Measurements from ENCODE around the gene HELQ.

Gene HELQ

DNA sequence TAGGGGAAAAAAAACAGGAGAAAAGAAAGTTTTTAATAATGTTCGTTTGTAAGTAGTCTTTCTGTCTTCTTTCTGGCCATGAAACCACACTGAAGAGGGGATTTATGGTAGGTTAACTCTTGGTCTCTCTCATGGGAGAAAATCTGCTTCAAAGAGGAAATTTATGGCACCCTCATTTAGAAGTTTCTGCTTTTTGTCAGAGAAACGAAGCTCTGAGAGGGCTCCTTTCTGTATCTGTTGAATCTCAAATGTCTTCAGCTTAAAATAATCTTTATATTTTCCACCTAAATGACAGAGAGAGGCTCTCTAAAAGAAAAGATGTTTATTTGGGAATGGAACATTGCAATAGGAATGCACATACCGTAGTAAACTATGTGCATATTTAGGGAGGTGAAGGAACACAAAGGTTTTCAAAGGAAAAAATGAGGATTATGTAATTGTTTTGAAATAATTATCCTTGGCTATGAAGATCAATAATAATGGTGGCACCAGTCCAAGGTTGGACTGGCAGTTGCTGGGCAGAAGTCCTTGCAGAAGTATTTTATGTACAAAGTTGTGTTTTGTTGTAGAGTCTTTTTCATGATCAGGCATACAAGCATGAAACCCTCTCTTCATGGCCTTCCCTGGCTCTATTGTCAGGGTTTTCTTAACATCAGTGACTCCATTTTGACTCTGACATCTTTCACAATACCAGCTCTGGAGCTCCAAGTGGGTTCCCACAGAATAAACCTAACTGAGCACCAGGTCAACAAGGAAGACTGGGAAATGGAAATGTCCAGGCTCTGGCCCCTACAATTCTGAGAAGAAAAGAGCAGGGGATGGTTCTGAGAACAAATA, 67.9 kb downstream of the HELQ start:
- Histone ChIP-seq H3K9ac (ENCODE audit: insufficient read length, low read depth) (no peak overlapping the region), H3K4me3 (ENCODE audit: insufficient read length, low read depth) (no peak overlapping the region), H3K27me3 (ENCODE audit: insufficient read depth, insufficient read length) (peaks cover 40% of the 10 kb centered on the region), H3K36me3 (ENCODE audit: insufficient read depth, insufficient read length, low read length) (no peaks in the 10 kb centered on the region), H3K9me3 (ENCODE audit: insufficient read depth, low read length) (0 out of 2 replicates have a peak, but pooled peaks cover 6% of the 10 kb centered on the region), H3K4me1 (ENCODE audit: insufficient read depth, insufficient read length) (peaks cover 10% of the 10 kb centered on the region)
- TF ChIP-seq SUZ12 (IDR thresholded peaks at IDR 0.05; ENCODE audit: extremely low read depth, insufficient read depth, insufficient read length): no peak
- TF ChIP-seq ZNF274 (IDR thresholded peaks at IDR 0.05; ENCODE audit: low read depth, low read length): no peak
- TF ChIP-seq YY1 (IDR thresholded peaks at IDR 0.05; ENCODE audit: insufficient read depth, insufficient read length): no peak
- no peak for DNase-seq (ENCODE audit: low read depth, low spot score)

DNA sequence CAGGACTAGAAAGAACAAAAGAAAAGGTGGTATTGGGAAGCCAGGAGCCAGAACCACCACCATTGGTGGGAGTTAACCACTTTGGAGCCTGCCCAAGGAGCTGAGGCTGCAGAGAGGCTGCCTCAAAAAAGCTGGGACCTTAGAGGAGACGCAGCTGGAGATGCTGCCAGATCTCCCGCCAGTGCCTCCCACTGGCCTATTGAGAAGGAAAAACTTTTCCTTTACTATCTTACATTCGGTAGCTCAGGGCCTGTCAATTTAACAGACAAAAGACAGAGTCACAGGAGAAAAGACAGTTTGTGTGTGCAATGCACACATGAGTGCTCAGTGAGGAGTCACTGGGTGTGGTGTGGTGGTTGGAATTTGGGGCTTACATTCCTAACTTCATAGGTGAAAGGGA, 68.6 kb downstream of the HELQ start:
- Histone ChIP-seq H3K4me3 (ENCODE audit: insufficient read length, low read depth) (no peak overlapping the region), H3K9me3 (ENCODE audit: insufficient read depth, low read length) (0 out of 2 replicates have a peak, but pooled peaks cover 6% of the 10 kb centered on the region), H3K4me1 (ENCODE audit: insufficient read depth, insufficient read length) (peaks cover 10% of the 10 kb centered on the region), H3K9ac (ENCODE audit: insufficient read length, low read depth) (no peak overlapping the region), H3K27me3 (ENCODE audit: insufficient read depth, insufficient read length) (peaks cover 38% of the 10 kb centered on the region), H3K36me3 (ENCODE audit: insufficient read depth, insufficient read length, low read length) (no peaks in the 10 kb centered on the region)
- no peak for TF ChIP-seq YY1 (IDR thresholded peaks at IDR 0.05; ENCODE audit: insufficient read depth, insufficient read length)
- no peak for TF ChIP-seq ZNF274 (IDR thresholded peaks at IDR 0.05; ENCODE audit: low read depth, low read length)
- TF ChIP-seq SUZ12 (IDR thresholded peaks at IDR 0.05; ENCODE audit: extremely low read depth, insufficient read depth, insufficient read length): no peak
- DNase-seq (ENCODE audit: low read depth, low spot score): no peak

DNA sequence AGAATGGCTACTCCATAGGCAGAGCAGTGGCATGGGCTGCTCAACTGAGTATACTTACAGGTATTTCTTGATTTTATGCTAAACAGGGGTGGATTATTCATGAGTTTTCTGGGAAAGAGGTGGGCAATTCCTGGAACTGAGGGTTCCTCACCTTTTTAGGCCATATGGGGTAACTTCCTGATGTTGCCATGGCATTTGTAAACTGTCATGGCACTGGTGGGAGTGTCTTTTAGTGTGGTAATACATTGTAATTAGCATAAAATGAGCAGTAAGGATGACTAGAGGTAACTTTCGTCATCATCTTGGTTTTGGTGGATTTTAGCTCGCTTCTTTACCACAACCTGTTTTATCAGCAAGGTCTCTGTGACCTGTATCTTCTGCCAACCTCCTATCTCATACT, 72.8 kb downstream of the HELQ start:
- TF ChIP-seq YY1 (IDR thresholded peaks at IDR 0.05; ENCODE audit: insufficient read depth, insufficient read length): no peak
- TF ChIP-seq ZNF274 (IDR thresholded peaks at IDR 0.05; ENCODE audit: low read depth, low read length): no peak
- no peak for TF ChIP-seq SUZ12 (IDR thresholded peaks at IDR 0.05; ENCODE audit: extremely low read depth, insufficient read depth, insufficient read length)
- Histone ChIP-seq H3K27me3 (ENCODE audit: insufficient read depth, insufficient read length) (peaks cover 9% of the 10 kb centered on the region), H3K36me3 (ENCODE audit: insufficient read depth, insufficient read length, low read length) (no peaks in the 10 kb centered on the region), H3K9ac (ENCODE audit: insufficient read length, low read depth) (no peak overlapping the region), H3K4me1 (ENCODE audit: insufficient read depth, insufficient read length) (no peaks in the 10 kb centered on the region), H3K9me3 (ENCODE audit: insufficient read depth, low read length) (peaks cover 20% of the 10 kb centered on the region; the same call in 1 of the 2 replicates), H3K4me3 (ENCODE audit: insufficient read length, low read depth) (no peak overlapping the region)
- no peak for DNase-seq (ENCODE audit: low read depth, low spot score)

GRCh38 chr4:83381173-83381572, 74.5 kb downstream of the HELQ start:
- Histone ChIP-seq H3K9me3 (ENCODE audit: insufficient read depth, low read length) (peaks cover 24% of the 10 kb centered on the region; the same call in 1 of the 2 replicates), H3K9ac (ENCODE audit: insufficient read length, low read depth) (no peak overlapping the region), H3K4me3 (ENCODE audit: insufficient read length, low read depth) (no peak overlapping the region), H3K36me3 (ENCODE audit: insufficient read depth, insufficient read length, low read length) (no peaks in the 10 kb centered on the region), H3K4me1 (ENCODE audit: insufficient read depth, insufficient read length) (no peaks in the 10 kb centered on the region), H3K27me3 (ENCODE audit: insufficient read depth, insufficient read length) (no peaks in the 10 kb centered on the region)
- DNase-seq (ENCODE audit: low read depth, low spot score): no peak
- TF ChIP-seq SUZ12 (IDR thresholded peaks at IDR 0.05; ENCODE audit: extremely low read depth, insufficient read depth, insufficient read length) (no peak), ZNF274 (IDR thresholded peaks at IDR 0.05; ENCODE audit: low read depth, low read length) (no peak), YY1 (IDR thresholded peaks at IDR 0.05; ENCODE audit: insufficient read depth, insufficient read length) (no peak)

GRCh38 chr4:83378419-83378818, 77.2 kb downstream of the HELQ start:
- no peak overlapping the region for H3K9ac ChIP-seq (ENCODE audit: insufficient read length, low read depth)
- TF ChIP-seq SUZ12 (IDR thresholded peaks at IDR 0.05; ENCODE audit: extremely low read depth, insufficient read depth, insufficient read length) (no peak), YY1 (IDR thresholded peaks at IDR 0.05; ENCODE audit: insufficient read depth, insufficient read length) (no peak)
- no peaks in the 10 kb centered on the region for H3K36me3 ChIP-seq (ENCODE audit: insufficient read depth, insufficient read length, low read length)
- H3K4me3 ChIP-seq (ENCODE audit: insufficient read length, low read depth): no peak overlapping the region
- H3K27me3 ChIP-seq (ENCODE audit: insufficient read depth, insufficient read length): no peaks in the 10 kb centered on the region
- H3K4me1 ChIP-seq (ENCODE audit: insufficient read depth, insufficient read length): no peaks in the 10 kb centered on the region
- H3K9me3 ChIP-seq (ENCODE audit: insufficient read depth, low read length): peaks cover 17% of the 10 kb centered on the region; the same call in 1 of the 2 replicates
- DNase-seq (ENCODE audit: low read depth, low spot score): no peak

GRCh38 chr4:83372931-83373330, 82.7 kb downstream of the HELQ start:
- H3K4me3 ChIP-seq (ENCODE audit: insufficient read length, low read depth): no peak overlapping the region
- TF ChIP-seq YY1 (IDR thresholded peaks at IDR 0.05; ENCODE audit: insufficient read depth, insufficient read length): no peak
- no peak for DNase-seq (ENCODE audit: low read depth, low spot score)
- peaks cover 4% of the 10 kb centered on the region; the same call in 1 of the 2 replicates for H3K9me3 ChIP-seq (ENCODE audit: insufficient read depth, low read length)
- no peaks in the 10 kb centered on the region for H3K27me3 ChIP-seq (ENCODE audit: insufficient read depth, insufficient read length)
- no peak overlapping the region for H3K9ac ChIP-seq (ENCODE audit: insufficient read length, low read depth)
- H3K4me1 ChIP-seq (ENCODE audit: insufficient read depth, insufficient read length): no peaks in the 10 kb centered on the region
- no peaks in the 10 kb centered on the region for H3K36me3 ChIP-seq (ENCODE audit: insufficient read depth, insufficient read length, low read length)

GRCh38 chr4:83371936-83372335, 83.7 kb downstream of the HELQ start:
- no peaks in the 10 kb centered on the region for H3K9me3 ChIP-seq (ENCODE audit: insufficient read depth, low read length)
- no peak overlapping the region for H3K9ac ChIP-seq (ENCODE audit: insufficient read length, low read depth)
- no peaks in the 10 kb centered on the region for H3K36me3 ChIP-seq (ENCODE audit: insufficient read depth, insufficient read length, low read length)
- no peaks in the 10 kb centered on the region for H3K27me3 ChIP-seq (ENCODE audit: insufficient read depth, insufficient read length)
- no peak for TF ChIP-seq YY1 (IDR thresholded peaks at IDR 0.05; ENCODE audit: insufficient read depth, insufficient read length)
- TF ChIP-seq SUZ12 (IDR thresholded peaks at IDR 0.05; ENCODE audit: extremely low read depth, insufficient read depth, insufficient read length): no peak
- TF ChIP-seq ZNF274 (IDR thresholded peaks at IDR 0.05; ENCODE audit: low read depth, low read length): no peak
- H3K4me3 ChIP-seq (ENCODE audit: insufficient read length, low read depth): no peak overlapping the region
- no peaks in the 10 kb centered on the region for H3K4me1 ChIP-seq (ENCODE audit: insufficient read depth, insufficient read length)
- DNase-seq (ENCODE audit: low read depth, low spot score): no peak
